Hematopoietic multipotent progenitor cell treated with erythropoietin and hydrocortisone succinate and interleukin-3 and kit ligand, for 17 days (in vitro differentiated cells): Measurements from ENCODE around the gene OXLD1.
"Not testable (repeated sequence)": the region's sequence is repeated elsewhere in the genome, so short reads cannot be mapped to it uniquely, and the experiment has no call there.

Experiments used
- DNase-seq: peaks from one replicate; pipeline ENCODE4 v3.0.0-alpha.2; 2015; ENCODE audit warnings: low spot score

OXLD1 gene

DNA sequence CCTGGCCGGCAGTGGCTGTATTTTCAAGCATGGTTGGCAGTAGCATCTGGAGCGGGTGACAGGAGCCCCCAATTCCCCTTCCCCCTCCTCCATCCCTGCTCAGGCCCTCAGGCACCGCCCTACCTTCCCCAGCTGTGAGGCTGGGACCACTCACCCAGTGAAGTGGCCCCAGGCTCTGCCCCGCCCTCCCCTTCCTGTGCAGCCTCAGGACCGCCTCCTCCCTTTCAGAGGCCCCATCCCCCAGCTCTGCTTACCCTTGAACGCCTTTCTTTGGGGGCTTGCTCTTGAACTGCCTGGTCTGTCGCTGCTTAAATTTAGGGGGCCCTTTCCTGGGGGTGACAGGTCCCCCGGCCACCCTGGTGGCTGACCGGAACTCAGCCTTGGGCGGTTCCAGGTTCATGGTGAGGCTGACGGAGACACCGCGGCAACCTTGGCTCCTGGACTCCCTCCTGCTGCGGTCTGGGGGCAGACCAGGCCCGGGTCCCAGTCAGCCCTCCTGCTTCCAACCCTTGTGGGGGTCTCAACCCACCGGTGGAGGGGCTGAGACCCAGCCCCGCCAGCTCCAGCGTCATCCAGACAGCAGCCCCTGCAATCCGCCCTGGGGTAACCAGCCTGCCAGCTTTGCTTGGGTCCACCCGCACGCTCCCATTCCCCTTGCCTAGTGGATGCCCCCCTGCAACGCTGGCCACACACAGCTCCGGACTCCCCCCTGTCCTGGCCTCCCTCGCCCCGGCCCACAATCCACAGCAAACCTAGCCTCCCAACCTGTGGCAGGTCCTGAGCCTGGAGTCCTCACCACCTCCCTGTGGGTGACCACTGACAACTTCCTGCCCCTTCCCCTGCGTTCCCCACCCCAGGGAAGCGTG lies 13.3 kb downstream of the OXLD1 start:
- no peak for DNase-seq

DNA sequence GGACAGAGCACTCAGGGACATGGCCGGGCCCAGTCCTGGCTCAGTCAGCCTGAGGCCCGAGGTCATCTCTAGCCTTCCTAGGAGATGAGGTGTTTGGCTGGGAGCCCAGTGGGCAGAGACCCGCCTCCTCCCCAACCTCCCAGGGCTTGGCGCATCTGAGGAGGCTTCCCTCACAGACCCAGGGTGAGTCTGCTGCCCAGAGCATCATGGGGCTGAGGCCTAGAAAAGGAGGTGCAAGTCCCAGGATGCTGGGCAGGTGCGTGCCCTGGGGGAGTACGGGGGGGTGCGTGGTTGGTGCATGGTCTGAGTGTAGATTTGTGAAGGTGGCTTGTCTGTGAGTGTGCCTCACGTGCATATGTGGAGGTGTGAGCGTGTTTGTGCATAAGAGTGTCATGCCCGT lies 14.7 kb downstream of the OXLD1 start:
- DNase-seq: no peak

DNA sequence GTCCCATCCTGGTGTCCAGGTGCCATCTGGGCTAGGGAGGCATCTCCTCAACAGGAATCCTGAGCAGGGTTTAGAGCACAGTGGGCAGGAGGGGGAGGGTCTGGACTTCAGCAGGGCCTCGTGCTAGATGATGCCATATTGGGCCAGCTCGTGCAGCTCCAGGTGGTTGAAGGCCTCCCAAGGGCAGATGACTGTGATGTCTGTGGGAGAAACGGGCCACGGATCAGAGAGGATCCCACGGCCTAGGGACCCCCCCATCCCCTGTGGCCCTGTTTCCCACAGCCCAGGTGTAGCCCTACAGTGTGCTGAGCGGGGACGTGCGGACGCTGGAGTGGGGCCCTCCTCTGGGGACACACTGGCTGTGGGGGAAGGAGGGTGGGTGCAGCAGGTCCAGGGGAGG lies 15.5 kb downstream of the OXLD1 start:
- DNase-seq: no peak

DNA sequence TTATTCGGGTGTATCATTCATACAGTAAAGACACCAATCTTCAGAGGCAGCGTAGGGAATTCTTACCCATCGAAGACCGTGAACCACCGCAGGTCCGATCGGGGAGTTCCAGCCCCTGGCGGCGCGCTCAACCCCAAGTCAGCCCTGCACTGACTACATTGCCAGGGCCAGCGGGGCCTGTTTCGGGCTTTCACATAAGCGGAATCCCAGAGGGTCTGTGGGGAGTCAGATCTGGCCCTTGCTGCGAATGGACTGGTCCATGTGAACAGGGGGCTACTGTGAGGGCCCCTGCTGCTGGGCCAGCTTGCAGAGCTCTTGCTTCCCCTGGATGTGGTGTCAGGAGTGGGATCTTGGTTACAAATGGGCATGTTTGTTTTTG lies 17.7 kb downstream of the OXLD1 start:
- DNase-seq: no peak

DNA sequence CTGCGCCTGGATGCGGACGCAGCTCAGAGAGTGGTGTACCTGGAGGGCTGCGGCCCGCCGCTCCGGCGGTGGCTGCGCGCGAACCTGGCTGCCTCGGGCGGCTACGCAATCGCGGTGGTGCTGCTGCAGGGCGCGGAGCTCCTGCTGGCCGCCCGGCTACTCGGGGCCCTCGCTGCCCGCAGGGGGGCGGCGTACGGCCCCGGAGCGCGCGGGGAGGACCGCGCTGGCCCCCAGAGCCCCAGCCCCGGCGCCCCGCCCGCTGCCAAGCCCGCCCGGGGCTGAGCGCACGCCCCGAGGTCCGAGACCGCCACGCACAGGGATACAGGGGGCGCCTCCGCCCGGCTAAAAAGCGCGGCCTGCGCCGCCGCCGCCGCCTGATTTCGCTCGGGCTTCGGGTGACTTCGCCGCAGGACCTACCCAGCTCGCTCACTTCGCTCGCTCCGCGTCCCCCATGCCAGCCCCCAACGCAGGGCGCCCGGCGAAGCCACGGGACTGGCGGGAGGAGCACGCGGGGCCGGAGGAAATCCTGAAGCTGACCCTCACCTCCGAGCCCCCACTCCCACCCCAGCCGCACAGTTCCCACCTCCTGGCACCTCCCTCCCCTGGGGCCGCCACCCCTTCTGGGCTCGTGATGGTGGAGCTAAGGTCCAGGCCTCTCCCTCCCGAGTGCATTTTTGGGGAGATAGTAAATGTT lies 18.2 kb downstream of the OXLD1 start:
- no peak for DNase-seq

DNA sequence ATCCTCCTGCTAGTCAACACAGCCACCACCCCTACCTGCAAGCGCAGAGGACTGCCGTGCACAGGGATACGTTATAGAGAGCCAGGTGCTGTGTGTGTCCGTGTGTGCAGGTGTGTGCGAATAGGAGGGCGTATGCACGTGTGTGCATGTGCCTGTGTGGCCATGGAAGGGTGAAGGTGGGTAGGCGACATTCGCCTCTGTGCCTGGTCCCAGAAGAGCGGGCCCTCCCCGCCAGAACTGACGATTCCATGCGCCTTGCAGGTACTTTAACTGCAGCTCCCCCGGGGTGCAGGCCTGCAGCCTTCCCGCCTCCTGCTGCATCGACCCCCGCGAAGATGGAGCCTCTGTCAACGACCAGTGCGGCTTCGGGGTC lies 18.8 kb downstream of the OXLD1 start:
- DNase-seq: no peak

DNA sequence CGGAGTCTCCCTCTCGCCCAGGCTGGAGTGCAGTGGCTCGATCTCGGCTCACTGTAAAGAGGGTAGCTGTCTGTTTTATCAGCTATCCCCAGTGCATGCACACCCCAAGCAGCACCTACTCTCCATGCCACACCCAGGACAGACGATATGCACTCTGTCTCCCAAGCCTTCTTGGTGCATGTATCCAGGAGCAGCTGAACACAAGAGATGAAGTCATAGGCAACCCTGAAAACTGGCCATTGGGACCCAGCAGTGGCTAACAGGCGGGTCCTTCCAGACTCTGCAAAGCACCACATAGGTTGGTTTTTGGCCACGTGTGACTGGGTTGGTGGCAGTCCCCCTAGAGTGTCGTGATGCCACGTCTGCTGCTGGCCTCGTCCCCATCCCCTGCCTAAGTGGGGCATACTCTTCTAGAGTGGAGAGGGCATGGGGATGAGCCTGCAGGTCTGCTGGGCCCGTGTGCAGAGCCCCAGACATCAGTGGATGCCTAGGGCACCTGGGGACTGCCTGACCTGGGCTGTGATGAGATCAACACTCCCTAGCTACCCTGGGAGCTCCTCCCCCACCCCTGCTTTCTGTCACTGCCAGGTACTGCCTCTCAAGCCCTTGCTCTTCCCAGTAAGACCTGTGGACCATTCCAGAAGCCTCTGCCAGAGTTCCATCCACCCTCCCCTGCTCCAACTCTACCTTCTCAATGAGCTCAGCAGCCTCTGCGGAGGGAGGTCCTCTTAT lies 19.4 kb downstream of the OXLD1 start:
- peak; percentile 74 for DNase-seq

DNA sequence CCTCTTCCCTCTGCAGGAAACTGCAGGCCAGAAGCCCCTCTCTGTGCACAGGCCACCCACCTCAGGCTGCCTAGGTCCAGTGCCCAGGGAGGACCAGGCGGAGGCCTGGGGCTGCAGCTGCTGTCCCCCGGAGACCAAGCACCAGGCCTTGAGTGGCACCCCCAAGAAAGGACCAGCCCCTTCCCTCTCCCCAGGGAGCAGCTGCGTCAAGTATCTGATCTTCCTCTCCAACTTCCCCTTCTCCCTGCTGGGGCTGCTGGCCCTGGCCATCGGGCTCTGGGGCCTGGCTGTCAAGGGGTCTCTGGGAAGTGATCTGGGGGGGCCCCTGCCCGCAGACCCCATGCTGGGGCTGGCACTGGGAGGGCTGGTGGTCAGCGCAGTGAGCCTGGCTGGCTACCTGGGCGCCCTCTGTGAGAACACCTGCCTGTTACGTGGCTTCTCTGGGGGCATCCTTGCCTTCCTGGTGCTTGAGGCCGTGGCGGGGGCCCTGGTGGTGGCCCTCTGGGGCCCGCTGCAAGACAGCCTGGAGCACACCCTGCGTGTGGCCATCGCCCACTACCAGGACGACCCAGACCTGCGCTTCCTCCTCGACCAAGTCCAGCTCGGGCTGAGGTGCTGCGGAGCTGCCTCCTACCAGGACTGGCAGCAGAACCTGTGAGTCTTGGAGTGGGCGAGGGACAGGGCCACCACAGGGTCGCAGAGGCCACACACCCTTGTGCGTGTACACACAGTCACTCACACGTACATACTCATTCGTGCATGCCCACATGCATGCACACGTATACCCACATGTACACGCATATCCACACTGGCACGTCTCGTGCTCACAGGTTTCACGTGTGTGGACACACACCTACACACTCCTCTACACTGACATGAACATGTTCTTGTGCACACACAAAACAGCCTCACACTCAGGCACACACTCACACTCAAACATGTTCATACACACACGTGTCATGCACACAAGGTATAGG lies 21.1 kb downstream of the OXLD1 start:
- no peak for DNase-seq

DNA sequence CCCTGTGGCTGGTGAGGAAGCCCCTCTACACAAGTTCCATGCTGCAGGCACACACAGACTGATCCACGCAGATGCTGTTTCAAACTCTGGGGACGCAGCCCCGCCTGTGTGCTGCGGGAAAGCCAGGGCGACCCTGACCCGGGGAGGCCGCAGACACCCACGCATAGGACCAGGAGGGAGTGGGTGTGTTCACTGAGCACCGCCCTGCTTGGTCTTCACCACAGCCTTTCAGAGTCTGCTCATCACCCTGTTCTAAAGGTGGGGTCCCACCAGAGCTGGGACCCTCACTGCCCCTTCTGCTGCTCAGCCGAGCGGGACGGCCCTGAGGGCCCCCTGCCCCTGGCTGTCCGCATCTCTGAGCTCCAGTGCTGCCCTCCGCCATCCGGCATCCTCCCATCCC lies 21.9 kb downstream of the OXLD1 start:
- no peak for DNase-seq

DNA sequence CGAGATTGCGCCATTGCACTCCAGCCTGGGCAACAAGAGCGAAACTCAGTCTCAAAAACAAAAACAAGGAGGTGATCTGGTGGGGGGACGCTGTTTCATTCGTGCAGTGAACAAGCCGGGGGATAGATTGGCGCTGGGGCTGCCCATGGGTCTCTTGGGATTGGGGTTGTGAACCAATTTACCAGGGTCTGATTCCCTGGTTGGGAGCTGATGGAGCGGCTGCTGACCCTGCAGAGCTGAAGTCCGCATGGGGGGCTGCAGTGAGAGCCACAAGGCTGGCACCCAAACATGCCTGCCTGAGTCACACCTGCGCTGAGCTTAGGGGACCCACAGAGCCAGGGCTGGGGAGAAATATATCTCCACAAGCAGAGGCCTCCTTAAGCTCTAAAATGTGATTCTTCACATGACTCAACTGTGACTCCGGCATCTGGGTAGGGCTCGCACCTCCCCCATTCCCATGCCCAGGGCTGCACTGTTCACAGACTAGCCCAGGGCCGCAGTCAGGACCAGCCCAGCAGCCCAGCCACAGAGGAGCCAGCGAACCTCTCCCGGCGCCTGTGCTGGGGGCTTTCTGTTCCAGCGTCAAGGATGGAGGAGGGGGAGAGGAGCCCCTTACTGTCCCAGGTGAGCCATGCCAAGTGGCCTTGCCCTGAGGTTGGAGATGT lies 24.4 kb downstream of the OXLD1 start:
- no peak for DNase-seq

DNA sequence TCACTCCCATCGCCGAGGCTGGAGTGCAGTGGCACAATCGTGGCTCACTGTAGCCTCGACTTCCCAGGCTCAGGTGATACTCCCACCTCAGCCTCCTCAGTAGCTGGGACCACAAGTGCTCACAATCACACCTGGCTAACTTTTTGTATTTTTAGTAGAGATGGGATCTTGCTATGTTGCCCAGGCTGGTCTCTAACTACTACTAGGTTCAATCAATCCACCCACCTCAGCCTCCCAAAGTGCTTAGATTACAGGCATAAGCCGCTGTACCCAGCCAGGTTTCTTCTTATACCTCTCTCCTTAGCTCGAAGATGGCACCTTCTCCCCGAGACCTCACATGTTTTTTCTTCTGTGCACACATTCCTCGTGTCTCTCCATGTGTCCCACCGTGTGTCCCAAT lies 26.4 kb downstream of the OXLD1 start:
- DNase-seq: no peak

DNA sequence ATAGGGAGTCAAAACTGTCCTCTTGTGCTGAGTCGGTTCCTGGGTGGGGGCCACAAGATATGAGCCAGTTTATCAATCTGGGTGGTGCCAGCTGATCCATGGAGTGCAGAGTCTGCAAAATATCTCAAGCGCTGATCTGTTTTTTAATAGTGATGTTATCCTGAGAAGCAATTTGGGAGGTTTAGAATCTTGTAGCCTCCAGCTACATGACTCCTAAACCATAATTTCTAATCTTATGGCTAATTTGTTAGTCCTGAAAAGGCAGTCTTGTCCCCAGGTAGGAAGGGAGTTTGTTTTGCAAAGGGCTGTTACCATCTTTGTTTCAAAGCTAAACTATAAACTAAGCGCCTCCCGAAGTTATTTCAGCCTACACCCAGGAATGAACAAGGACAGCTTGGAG lies 27.7 kb downstream of the OXLD1 start:
- no peak for DNase-seq

DNA sequence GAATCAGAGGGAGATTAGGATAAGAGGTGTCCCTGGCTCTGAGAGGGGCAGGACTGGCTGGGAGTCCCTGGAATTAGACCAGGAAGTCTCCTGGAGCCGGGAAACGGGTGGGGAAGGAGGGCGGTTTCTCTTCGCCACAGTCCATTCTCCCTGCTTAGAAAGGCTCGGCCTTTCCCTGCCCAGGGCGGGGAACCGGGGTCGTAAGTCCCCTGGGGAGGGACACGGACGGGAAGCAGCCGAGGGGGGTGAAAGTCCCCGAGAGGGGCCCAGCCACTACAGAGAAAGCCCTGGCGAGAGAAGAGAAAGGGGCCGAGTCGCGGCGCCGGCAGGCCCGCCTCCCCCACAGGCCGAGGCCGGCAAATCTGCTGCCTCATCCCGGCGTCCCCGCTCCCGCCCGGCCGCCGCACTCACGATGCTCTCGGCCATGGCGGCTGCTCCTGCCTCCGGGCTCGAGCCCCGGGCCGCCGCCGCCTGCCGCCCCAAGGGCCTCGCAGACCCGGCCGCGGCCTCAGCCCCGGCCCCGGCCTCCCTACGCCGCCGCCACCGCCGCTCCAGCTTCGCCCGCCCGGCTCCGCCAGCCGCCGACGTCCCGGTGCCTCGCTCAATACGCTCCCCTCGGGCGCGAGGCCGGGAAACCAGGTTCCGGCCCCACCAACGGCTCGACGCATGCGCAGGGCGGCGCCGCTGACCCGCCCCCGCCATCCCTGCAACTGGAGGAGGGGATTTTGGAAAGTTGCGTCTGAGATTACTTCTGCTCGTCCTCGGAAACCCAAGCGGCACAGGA lies 29.7 kb downstream of the OXLD1 start, which contains the start of the genes NPLOC4 and TSPAN10:
NPLOC4 (minus strand) TSS at position 608 of the 784 bp plus-strand sequence; CDS start at position 426, 182 bp downstream.
TSPAN10 (plus strand) TSS at position 692 of the 784 bp plus-strand sequence. CDS start 5,217 bp downstream, outside the sequence.
- peak; percentile 85 for DNase-seq

DNA sequence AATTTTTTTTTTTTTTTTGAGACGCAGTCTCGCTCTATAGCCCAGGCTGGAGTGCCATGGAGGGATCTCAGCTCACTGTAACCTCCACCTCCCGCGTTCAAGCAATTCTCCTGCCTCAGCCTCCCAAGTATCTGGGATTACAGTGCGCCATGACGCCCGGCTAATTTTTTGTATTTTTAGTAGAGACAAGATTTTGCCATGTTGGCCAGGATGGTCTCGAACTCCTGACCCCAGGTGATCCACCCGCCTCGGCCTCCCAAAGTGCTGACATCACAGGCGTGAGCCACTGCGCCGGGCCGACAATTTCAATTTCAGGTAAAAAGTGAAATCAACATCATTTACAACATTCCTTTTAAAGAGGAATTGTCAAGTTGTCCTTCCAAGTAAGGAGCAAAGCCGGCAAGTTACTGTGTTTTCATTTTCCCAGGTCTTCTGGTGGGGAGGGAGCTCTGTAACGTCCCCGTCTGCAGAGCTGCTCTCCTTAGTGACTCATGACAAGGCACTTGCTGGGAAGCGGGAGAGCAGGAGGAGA lies 30.4 kb downstream of the OXLD1 start:
- no peak for DNase-seq

DNA sequence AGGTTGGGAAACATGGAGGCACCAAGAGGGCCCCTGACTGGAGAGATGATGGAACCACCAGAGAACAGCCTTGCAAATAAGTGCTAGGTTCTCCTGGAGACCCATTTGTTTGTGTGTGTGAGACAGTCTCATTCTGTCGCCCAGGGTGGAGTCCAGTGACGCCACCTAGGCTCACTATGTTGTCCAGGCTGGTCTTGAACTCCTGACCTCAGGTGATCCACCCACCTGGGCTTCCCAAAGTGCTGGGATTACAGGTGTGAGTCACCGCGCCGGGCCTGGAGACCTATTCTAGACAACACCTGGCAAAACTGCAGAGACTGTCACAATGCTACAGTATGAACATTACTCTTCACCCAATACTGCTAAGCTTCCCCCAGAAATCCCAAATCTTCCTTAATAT lies 31.0 kb downstream of the OXLD1 start:
- DNase-seq: no peak

DNA sequence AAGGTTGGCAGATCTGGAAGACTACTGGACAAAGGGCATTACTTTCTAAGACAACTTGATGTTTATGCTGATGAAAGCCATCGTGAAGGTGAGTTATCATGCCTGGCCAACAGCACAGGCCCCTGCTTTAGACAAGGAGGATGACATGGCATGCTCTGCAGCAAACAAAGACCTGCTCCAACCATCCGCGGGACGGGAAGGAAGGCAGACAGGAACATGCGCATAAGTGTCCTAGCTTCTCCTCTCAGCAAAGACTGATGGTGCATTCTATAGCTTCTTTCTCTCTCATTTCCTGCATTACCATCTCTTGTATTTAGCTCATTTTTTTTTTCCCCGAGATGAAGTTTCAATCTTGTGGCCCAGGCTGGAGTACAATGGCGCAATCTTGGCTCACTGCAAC lies 34.9 kb downstream of the OXLD1 start:
- no peak for DNase-seq

DNA sequence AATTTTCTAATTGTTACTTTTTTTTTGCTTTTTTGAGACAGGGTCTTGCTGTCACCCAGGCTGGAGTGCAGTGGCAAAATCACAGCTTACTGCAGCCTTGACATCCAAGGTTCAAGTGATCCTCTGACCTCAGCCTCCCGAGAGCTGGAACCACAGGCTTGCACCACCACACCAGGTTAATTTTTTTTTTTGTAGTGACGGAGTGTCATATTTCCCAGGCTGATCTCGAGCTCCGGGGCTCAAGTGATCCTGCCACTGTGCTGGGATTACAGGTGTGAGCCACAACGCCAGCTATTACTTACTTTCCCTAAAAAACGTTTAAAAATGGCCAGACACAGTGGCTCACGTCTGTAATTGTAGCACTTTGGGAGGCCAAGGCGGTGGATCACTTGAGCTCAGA lies 36.1 kb downstream of the OXLD1 start:
- DNase-seq: no peak

DNA sequence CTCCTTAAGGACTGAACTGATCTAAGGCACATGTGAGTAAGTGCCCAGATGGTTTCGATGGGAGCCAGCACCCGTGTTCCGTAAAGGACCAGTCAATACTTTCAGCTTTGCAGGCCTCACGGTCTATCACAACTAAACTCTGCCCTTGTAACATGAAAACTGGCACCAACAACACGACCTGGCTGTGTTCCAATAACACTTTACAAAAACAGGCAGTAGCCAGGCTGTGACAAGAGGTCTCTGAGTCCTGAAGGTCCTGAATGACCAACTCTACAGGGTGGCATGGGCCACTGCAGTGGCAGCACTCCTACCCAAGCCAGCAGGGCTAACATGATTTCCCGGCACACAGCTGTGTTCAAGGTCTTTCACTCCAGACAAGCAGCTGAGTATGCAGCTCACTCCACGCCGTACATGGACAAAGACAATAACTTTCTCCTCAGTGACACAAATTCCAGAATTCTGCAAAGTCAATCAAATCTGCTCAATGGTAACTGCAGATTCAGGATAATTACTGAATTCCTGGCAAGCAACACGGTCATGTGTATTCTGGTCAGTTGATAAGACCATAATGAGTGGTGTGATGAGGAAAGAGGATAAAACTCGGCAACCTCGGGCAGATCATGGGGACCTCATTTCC lies 44.8 kb downstream of the OXLD1 start:
- no peak for DNase-seq

DNA sequence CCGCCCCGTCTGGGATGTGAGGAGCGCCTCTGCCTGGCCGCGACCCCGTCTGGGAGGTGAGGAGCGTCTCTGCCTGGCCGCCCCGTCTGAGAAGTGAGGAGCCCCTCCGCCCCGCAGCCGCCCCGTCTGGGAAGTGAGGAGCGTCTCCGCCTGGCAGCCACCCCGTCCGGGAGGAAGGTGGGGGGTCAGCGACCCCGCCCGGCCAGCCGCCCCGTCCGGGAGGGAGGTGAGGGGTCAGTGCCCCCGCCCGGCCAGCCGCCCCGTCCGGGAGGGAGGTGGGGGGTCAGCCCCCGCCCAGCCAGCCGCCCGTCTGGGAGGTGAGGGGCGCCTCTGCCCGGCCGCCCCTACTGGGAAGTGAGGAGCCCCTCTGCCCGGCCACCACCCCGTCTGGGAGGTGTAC lies 48.1 kb downstream of the OXLD1 start:
- DNase-seq: not testable (repeated sequence)
